GM18517 (cell line): ENCODE results near the gene ARHGAP18.
A peak's percentile ranks its signal among the peaks of the same experiment; 100 is the strongest.

Experiments
- ATAC-seq: cut with Tn5 transposase; IDR thresholded peaks from one replicate; pipeline ENCODE4 v1.9.1; 2021; ENCODE audit warnings: mild to moderate bottlenecking, moderate library complexity; ENCODE audit not compliant: unreplicated experiment

The ARHGAP18 gene

GRCh38 chr6:129726650-129727049 lies 16.7 kb upstream of the ARHGAP18 start:
- ATAC-seq, result no peak

- no peak for ATAC-seq
These were observed 15.4 kb upstream of the ARHGAP18 start for GRCh38 chr6:129725341-129725740.

- no peak for ATAC-seq
These were observed 9.7 kb upstream of the ARHGAP18 start for GRCh38 chr6:129719692-129720091.

- ATAC-seq, result no peak
These were observed 7.3 kb upstream of the ARHGAP18 start for GRCh38 chr6:129717277-129717676.

- no peak for ATAC-seq
These were observed 3.9 kb upstream of the ARHGAP18 start for GRCh38 chr6:129713806-129714333.

GRCh38 chr6:129711271-129711631 lies 1.3 kb upstream of the ARHGAP18 start:
- ATAC-seq, result no peak

- ATAC-seq, result no peak
These were observed 683 bp upstream of the ARHGAP18 start for GRCh38 chr6:129710450-129711270.

- peak; percentile 20 for ATAC-seq
These were observed 695 bp downstream of the ARHGAP18 start for GRCh38 chr6:129709196-129709768.

- ATAC-seq, result no peak
These were observed 1.3 kb downstream of the ARHGAP18 start for GRCh38 chr6:129708496-129709195.

GRCh38 chr6:129707882-129708495 lies 2.0 kb downstream of the ARHGAP18 start:
- ATAC-seq, result no peak

GRCh38 chr6:129707028-129707427 lies 2.9 kb downstream of the ARHGAP18 start:
- no peak for ATAC-seq

- ATAC-seq, result no peak
These were observed 4.8 kb downstream of the ARHGAP18 start for GRCh38 chr6:129705212-129705611.

GRCh38 chr6:129704708-129705107 lies 5.3 kb downstream of the ARHGAP18 start:
- ATAC-seq, result no peak

GRCh38 chr6:129701721-129702455 lies 8.1 kb downstream of the ARHGAP18 start:
- no peak for ATAC-seq

- no peak for ATAC-seq
These were observed 9.3 kb downstream of the ARHGAP18 start for GRCh38 chr6:129700666-129701065.

- ATAC-seq, result no peak
These were observed 10.3 kb downstream of the ARHGAP18 start for GRCh38 chr6:129699659-129700058.

- ATAC-seq, result no peak
These were observed 11.5 kb downstream of the ARHGAP18 start for GRCh38 chr6:129698430-129698829.

GRCh38 chr6:129697788-129698187 lies 12.2 kb downstream of the ARHGAP18 start:
- ATAC-seq, result no peak

GRCh38 chr6:129696843-129697242 lies 13.1 kb downstream of the ARHGAP18 start:
- no peak for ATAC-seq

GRCh38 chr6:129696028-129696418 lies 14.0 kb downstream of the ARHGAP18 start:
- no peak for ATAC-seq
